ENCODE data around the gene IDH1. TPM values are rescaled to one million over a fixed set of nuclear protein-coding genes. Genes with fewer than 3 reads are reported as not detected.
"Not testable (repeated sequence)": the region's sequence is repeated elsewhere in the genome, so short reads cannot be mapped to it uniquely, and the experiment has no call there.

IDH1 gene
- total RNA-seq, 1 experiment from 2014 or later: 259 TPM

DNA sequence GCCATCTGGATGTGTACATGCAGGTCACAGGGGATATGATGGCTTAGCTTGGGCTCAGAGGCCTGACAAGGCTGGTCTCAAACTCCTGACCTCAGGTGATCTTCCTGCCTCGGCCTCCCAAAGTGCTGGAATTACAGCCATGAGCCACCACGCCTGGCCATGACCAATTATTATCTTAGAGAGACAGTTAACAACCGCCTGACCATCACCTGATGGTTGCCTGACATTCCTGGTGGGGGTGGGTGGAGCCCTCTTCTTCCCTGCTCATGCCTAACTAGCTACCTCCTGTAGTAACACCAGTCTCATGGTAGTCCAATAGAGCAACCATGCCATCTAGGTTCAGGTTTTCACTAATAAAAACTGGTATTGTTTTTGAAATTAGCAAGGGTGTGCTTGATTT lies 33.0 kb downstream of the IDH1 start:
- not testable (repeated sequence) for DNase-seq (ENCODE audit: low spot score)

- DNase-seq (ENCODE audit: low spot score): no peak
Measured at GRCh38 chr2:208210688-208211451, 44.0 kb downstream of the IDH1 start.

- no peak for DNase-seq (ENCODE audit: low spot score)
Measured at GRCh38 chr2:208208335-208209085, 46.4 kb downstream of the IDH1 start.

GRCh38 chr2:208207769-208208168 lies 47.1 kb downstream of the IDH1 start:
- no peak for DNase-seq (ENCODE audit: low spot score)

DNA sequence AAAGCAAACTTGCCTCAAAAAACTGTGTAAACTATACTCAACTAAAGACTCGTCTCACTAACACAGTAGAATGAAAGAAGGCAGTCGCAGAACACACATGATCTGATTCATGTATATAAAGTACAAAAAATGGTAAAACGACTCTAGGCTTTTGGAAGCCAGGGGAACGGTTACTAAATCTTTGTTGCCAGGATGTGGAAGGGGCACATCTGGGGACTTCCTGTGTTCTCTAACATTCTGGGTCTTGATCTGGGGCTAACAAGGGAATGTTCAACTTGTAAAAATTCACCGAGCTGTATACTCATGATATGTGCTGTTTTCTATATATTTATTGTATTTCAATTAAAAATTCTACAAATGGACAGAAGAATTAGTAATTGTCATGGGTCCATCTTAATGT lies 50.7 kb downstream of the IDH1 start:
- DNase-seq (ENCODE audit: low spot score): no peak

GRCh38 chr2:208195531-208195930 lies 59.3 kb downstream of the IDH1 start:
- no peak for DNase-seq (ENCODE audit: low spot score)

- DNase-seq (ENCODE audit: low spot score): no peak
Measured at GRCh38 chr2:208192611-208193236, 62.1 kb downstream of the IDH1 start.

GRCh38 chr2:208189810-208190503 lies 64.9 kb downstream of the IDH1 start, which contains the start of gene C2orf80:
Gene C2orf80 (minus strand): TSS chr2:208190030. CDS start chr2:208186986, 3,044 bp downstream.
- no peak for DNase-seq (ENCODE audit: low spot score)

- DNase-seq (ENCODE audit: low spot score): no peak
Measured at GRCh38 chr2:208189069-208189809, 65.6 kb downstream of the IDH1 start.

GRCh38 chr2:208186893-208187292 lies 68.0 kb downstream of the IDH1 start:
- DNase-seq (ENCODE audit: low spot score): no peak

- no peak for DNase-seq (ENCODE audit: low spot score)
Measured at GRCh38 chr2:208186465-208186864, 68.4 kb downstream of the IDH1 start.

Other genes starting within 250 kb of the IDH1 start
- 2.2 and 2.8 TPM in 2 replicates for gene PLEKHM3, start 229.5 kb downstream of the IDH1 start, total RNA-seq (2014; rRNA removed; shearing (Covaris generic))
- not detected in 2 replicates for gene CRYGD, start 130.5 kb downstream of the IDH1 start, total RNA-seq (2014; rRNA removed; shearing (Covaris generic))
- gene CRYGC, start 125.2 kb downstream of the IDH1 start, total RNA-seq (2014; rRNA removed; shearing (Covaris generic)): not detected in 2 replicates
- not detected in 2 replicates for gene CRYGB, start 108.9 kb downstream of the IDH1 start, total RNA-seq (2014; rRNA removed; shearing (Covaris generic))
- not detected in 2 replicates for gene CRYGA, start 91.5 kb downstream of the IDH1 start, total RNA-seq (2014; rRNA removed; shearing (Covaris generic))
- gene C2orf80, start 65.0 kb downstream of the IDH1 start, total RNA-seq (2014; rRNA removed; shearing (Covaris generic)): not detected in 2 replicates
- gene PIKFYVE, start 11.2 kb upstream of the IDH1 start, total RNA-seq (2014; rRNA removed; shearing (Covaris generic)): 11.8 and 16.0 TPM in 2 replicates
- not detected in 2 replicates for gene PTH2R, start 151.7 kb upstream of the IDH1 start, total RNA-seq (2014; rRNA removed; shearing (Covaris generic))